CD4-positive, alpha-beta T cell treated with Interleukin-15 for 1 hour (primary cell): ENCODE data around the gene SMAD3.
A peak's percentile ranks its signal among the peaks of the same experiment; 100 is the strongest.
"Not testable (repeated sequence)": the region's sequence is repeated elsewhere in the genome, so short reads cannot be mapped to it uniquely, and the experiment has no call there.

Experiments
- DNase-seq: peaks from one replicate; pipeline ENCODE4 v3.0.0-alpha.2; 2020

The SMAD3 gene

DNA sequence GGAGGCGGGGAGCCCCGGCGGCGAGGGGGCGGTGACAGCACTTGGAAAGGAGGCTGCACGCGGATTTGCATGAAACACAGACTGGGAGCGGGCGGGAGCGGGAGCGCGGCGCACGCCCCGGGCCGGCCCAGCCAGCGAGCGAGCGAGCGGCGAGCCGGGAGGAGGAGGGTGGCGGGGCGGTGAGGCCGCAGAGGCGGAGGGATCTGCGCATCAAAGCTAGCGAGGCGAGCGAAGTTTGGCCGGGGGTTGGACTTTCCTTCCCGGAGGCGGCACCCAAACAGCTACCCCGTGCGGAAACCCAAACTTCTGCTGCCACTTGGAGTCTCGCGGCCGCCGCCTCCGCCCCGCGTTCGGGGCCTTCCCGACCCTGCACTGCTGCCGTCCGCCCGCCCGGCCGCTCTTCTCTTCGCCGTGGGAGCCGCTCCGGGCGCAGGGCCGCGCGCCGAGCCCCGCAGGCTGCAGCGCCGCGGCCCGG lies at the start of gene SMAD3:
TSS of gene SMAD3 (plus strand) at position 72 of the 475 bp plus-strand sequence. CDS start 553 bp downstream, outside the sequence.
- DNase-seq = peak; percentile 84

DNA sequence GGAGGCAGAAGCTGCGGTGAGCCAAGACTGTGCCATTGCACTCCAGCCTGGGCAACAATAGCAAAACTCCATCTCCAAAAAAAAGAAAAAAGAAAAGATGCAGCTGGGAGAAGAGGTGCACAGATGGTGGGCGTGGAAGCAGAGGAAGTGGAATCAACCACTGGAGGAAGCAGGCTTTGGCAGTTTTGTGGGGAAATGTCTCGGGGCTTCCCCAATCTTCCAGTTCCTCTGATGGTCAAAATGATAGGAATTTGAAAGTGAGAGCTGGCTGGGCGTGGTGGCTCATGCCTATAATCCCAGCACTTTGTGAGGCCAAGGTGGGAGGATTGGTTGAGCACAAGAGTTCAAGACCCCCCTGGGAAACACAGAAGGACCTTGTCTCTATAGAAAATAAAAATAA lies 48.1 kb upstream of the SMAD3 start:
- no peak for DNase-seq

DNA sequence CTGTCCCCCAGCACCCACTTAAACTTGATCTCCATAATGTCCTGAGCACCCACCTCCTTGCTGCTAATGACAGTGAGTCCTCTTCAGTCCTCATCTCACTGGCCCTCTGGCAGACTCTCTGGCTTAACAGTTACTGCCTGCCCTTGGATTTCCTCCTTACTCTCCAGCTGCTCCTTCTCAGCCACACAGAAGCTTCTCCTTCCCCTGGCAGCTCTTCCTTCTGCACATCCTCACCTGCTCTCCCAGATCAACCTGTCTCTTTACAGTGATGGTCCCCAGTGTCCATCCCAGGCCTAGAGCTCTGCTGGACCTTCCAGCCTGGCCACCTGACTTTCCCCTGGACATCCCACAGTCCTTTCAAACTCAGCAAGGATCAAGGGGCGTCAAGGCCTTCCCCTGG lies 47.4 kb upstream of the SMAD3 start:
- no peak for DNase-seq

DNA sequence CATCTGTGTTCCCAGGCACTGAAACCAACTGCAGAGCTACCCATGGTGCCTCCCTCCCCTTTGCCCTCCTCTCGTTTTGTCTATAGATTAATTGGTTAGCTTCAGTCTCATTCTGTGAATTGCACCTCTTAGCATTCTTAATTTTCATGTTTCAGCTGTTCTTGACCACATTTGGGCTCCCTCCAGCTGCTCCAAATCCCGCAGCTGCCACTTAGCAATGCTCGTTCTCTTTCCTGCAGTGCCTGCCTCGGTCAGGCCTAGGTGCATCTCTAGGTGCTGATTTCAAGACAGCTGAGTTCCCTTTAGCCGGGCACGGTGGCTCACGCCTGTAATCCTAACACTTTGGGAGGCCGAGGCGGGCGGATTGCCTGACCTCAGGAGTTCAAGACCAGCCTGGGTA lies 47.0 kb upstream of the SMAD3 start:
- DNase-seq = no peak

- no peak for DNase-seq
Observed at GRCh38 chr15:67019069-67019468, 46.3 kb upstream of the SMAD3 start.

- DNase-seq = no peak
Observed at GRCh38 chr15:67019884-67020520, 45.4 kb upstream of the SMAD3 start.

- not testable (repeated sequence) for DNase-seq
Observed at GRCh38 chr15:67020668-67021067, 44.7 kb upstream of the SMAD3 start.

- no peak for DNase-seq
Observed at GRCh38 chr15:67021455-67021854, 43.9 kb upstream of the SMAD3 start.

GRCh38 chr15:67022587-67023105 lies 42.8 kb upstream of the SMAD3 start:
- DNase-seq = no peak

GRCh38 chr15:67023517-67024313 lies 41.7 kb upstream of the SMAD3 start:
- no peak for DNase-seq

GRCh38 chr15:67024314-67024997 lies 40.9 kb upstream of the SMAD3 start:
- peak; percentile 66 for DNase-seq

DNA sequence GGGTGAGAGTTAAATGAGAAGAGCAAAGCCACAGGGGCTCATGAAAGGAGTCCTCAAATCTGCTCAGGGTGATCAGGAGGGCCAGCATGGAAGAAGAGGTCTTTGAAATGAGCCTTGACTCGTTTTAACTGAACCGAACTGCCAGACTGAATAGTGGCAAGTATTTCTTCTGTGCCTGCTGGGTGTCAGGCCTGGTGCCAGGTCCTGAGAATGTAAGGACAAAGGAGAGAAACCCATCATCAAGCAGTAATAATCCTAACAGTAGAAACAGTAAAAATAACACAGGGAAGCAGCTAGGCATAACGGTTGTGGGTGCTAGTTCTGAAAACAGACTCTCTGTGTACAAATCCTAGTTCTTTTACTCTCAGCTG lies 40.4 kb upstream of the SMAD3 start:
- DNase-seq = no peak

DNA sequence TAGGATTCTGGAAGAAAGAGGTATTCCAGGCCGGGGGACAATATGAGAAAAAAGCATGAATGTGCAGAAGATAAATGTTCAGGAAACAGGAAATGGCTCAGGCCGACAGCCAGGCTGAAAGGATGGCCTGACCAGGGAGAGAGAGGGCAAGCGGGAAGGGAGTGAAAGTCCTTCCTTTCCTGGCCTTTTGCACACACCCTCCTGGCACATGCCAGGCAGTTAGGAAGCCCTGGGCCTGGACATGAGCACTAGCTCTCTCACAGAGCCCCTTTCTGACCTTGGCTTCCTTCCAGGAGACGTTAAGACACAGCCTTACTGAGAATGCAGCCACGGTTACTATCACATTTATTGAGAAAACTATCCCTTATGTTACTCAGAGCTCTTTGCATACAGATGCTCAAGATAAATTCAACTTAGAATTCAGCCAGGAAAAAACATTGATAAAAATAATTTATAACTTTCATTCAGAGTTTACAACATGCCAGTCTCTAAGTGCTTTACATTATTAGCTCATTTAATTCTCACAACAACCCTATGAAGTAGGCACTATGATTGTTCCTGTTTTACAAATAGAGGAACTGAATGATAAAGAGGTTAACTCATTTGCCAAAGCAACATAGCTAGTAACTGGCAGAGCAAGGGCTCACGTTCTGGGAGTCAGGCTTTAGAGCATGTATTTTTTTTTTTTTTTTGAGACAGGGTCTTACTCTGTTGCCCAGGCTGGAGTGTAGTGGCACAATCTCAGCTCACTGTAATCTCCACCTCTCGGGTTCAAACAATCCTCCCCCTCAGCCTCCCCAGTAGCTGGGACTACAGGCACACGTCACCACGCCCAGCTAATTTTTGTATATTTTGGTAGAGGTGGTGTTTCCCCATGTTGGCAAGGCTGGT lies 39.4 kb upstream of the SMAD3 start:
- no peak for DNase-seq

- DNase-seq = no peak
Observed at GRCh38 chr15:67026610-67026967, 38.8 kb upstream of the SMAD3 start.

- DNase-seq = not testable (repeated sequence)
Observed at GRCh38 chr15:67028440-67028839, 37.0 kb upstream of the SMAD3 start.

- no peak for DNase-seq
Observed at GRCh38 chr15:67030036-67030762, 35.2 kb upstream of the SMAD3 start.

- DNase-seq = no peak
Observed at GRCh38 chr15:67031331-67031730, 34.1 kb upstream of the SMAD3 start.

DNA sequence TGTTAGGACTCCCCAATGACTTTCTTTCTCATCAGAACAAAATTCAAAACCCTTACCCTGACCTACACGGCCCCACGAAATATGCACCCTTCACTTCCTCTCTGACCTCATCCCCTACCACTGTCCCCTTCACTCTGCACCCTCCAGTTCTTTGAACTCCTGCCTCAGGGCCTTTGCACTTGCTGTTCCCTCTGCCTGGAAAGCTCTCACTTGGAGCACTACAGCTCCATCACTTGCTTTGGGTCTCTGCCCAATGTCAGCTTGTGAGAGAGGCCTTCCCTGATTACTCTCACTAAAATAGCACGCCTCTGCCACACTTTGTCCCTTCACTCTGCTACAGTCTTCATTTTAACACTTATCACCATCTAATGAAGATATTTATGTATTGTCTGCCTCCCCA lies 32.8 kb upstream of the SMAD3 start:
- DNase-seq = no peak

DNA sequence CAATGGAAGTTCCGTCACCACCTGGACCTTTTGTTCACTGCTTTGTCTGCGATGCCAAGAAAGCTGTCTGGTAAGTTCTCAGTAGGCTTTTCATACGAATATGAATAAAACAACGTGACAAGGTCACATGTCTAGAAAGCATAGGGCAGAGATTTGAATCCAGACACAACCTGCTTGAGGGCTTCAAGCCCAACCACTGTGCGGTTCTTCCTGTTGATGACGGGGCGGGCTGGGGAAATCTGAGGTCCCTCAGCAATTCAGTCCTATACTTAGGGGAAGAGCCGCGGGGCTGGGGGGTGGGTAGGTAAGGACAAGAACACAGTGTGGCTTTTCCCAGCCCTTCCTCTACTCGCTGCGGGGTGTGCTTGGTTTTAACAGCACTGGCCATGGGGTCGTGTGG lies 32.4 kb upstream of the SMAD3 start:
- DNase-seq = peak; percentile 45

DNA sequence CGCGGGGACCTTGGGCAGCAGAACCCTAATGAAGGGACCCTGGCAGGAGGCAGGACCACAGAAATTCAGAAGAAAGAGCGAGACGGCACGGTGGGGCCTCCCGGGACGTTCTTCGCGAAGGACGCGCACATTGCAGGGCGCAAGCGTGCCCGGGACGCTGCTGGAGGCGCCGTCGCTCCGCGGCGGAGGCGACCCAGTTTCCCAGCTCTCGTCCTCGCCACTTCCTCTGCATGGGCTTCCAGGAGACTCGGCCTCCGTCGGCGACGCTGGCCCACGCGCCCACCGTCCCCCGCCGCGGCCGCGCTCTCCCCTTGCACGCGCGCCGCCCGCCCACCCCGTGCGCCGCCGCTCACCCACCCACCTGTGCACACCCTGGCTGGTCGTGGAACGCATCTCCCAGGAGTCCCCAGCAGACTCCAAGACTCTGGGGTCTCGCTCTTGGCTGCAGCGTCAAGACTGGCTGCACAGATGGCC lies 31.8 kb upstream of the SMAD3 start:
- no peak for DNase-seq

- DNase-seq = no peak
Observed at GRCh38 chr15:67035886-67036285, 29.5 kb upstream of the SMAD3 start.
